Left lung (tissue), 10 donors: ENCODE results near the gene SLC22A5. TPM values are rescaled to one million over a fixed set of nuclear protein-coding genes. Genes with fewer than 3 reads are reported as not detected.

Experiments used
- ATAC-seq: fragments of 200-7000 bp; cut with Tn5 transposase; one replicate; pipeline ENCODE4 v1.9.1; 2020; ENCODE audit warnings: moderate library complexity
- DNase-seq, 4 donors: peaks; one replicate each; pipeline ENCODE4 v3.0.0-alpha.2; 2013 to 2020
- H3K27ac ChIP-seq, 2 donors: fragments of 200-600 bp; sonication (generic) in 1 of 2; one replicate each; pipeline versions ENCODE4 v1.5.0 to v1.8.0; 2020 to 2021
- H3K27me3 ChIP-seq, 2 donors: fragments of 200-600 bp; sonication (generic) in 1 of 2; one replicate each; pipeline versions ENCODE4 v1.5.0 to v1.8.0; 2020 to 2021
- H3K36me3 ChIP-seq, 2 donors: fragments of 200-600 bp; sonication (generic) in 1 of 2; one replicate each; pipeline versions ENCODE4 v1.5.0 to v1.8.0; 2020 to 2021
- H3K4me1 ChIP-seq, 2 donors: fragments of 200-600 bp; one replicate each; pipeline ENCODE4 v1.8.0; 2021
- H3K4me3 ChIP-seq, 2 donors: fragments of 200-600 bp; sonication (generic) in 1 of 2; one replicate each; pipeline versions ENCODE4 v1.5.0 to v1.8.0; 2020 to 2021; ENCODE audit warnings: mild to moderate bottlenecking in 1 of 2
- H3K9me3 ChIP-seq, 2 donors: fragments of 200-600 bp; sonication (generic) in 1 of 2; one replicate each; pipeline versions ENCODE4 v1.5.0 to v1.8.0; 2020 to 2021
- intact Hi-C, 2 donors: fragments of 100-400 bp; cut with DNase I; formaldehyde crosslinking; loops; one replicate each; pipeline versions ENCODE4 v1.11.2 to v1.14.2; 2022
- polyA plus RNA-seq, 6 donors: library from polyadenylated mRNA; unstranded; fragments of 120-200 nt; gene quantifications; one replicate each; pipeline ENCODE4 v1.2.1, GENCODE V29; 2013; ENCODE audit not compliant: insufficient read length in 6 of 6
- total RNA-seq, 2 donors: library from RNA; stranded (reverse); fragmentation: NEBNext Ultra II Directional; extraction: Animal tissue kit (Norgen Biotek cat#: 25700); gene quantifications; one replicate each; pipeline ENCODE4 v1.2.1, GENCODE V29; 2021
- TF ChIP-seq, protein P1 (sequence below), 2 donors: fragments of 200-600 bp; sonication (generic) in 1 of 2; IDR thresholded peaks; one replicate each; pipeline versions ENCODE4 v1.5.0 to v1.8.0; 2021; ENCODE audit warnings: antibody characterized with exemption in 2 of 2
- donor health status: DM: no; HTN: yes; CAD: no.
- donor health status: DM: no; HTN: no; CAD: no.

The SLC22A5 gene
- total and polyA plus RNA-seq, 8 donors, result 9.5 to 17.6 (median 14.2) TPM

DNA sequence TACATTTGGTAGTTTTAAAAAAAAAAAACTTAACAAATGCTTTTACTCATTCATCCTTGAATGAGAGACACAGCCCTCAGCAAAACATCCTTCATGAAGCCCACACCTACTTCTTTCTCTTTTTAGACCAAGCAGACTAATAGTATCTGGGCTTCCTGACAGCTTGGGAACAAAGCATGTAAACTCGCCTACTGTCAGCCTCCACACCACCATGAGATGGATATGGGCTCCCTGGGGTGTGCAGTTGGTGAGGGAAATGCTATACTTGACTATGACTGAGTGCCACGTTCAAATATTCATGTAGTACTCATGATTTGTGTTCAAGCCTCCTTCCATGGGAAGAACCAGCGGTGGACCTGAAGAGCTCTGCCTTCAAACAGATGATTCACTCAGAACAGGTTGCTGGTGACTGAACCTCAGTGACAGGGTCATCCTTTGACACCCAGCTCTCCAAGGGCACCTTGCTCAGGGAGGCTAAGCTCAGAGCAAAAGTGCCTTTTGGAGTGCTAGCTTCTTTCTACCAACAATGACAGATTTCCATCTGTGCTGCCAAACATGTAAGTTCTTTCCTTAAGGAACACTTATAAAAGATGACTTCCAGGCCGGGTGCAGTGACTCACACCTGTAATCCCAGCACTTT is 36.8 kb downstream of the SLC22A5 start:
- intact Hi-C loops, result no loop called here

DNA sequence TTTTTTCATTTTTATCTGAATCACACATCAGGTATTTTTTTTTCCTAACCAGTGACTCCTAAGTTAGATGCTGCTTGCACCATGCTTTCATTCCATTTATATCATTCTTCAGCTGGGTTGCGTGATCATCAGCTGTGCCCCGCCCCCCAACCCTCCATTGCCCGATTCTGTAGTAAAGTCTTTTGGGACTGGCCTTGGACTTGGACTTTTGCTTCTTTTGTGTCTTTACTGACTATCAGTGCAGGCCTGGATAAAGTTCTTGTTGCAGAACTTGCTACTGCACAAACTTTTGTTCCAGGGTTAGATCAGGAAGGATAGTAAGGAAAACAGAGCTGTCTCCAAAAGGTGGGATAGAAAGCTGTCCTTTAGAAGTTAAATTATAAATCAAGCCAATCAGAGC is 38.5 kb downstream of the SLC22A5 start:
- Histone ChIP-seq H3K9me3 (no peaks in the 10 kb centered on the region), H3K4me1 (peaks cover 18 to 31% of the 10 kb centered on the region in 2 donors), H3K27me3 (no peaks in the 10 kb centered on the region), H3K4me3 (no peak overlapping the region), H3K36me3 (no peaks in the 10 kb centered on the region), H3K27ac (no peak overlapping the region)
- DNase-seq (no peak), ATAC-seq (no peak)
- intact Hi-C loops, result no loop called here
- TF ChIP-seq, protein P1, sequence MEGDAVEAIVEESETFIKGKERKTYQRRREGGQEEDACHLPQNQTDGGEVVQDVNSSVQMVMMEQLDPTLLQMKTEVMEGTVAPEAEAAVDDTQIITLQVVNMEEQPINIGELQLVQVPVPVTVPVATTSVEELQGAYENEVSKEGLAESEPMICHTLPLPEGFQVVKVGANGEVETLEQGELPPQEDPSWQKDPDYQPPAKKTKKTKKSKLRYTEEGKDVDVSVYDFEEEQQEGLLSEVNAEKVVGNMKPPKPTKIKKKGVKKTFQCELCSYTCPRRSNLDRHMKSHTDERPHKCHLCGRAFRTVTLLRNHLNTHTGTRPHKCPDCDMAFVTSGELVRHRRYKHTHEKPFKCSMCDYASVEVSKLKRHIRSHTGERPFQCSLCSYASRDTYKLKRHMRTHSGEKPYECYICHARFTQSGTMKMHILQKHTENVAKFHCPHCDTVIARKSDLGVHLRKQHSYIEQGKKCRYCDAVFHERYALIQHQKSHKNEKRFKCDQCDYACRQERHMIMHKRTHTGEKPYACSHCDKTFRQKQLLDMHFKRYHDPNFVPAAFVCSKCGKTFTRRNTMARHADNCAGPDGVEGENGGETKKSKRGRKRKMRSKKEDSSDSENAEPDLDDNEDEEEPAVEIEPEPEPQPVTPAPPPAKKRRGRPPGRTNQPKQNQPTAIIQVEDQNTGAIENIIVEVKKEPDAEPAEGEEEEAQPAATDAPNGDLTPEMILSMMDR (IDR thresholded peaks at IDR 0.05), result no peak

More for the DNA sequence above, 36.8 kb downstream of the SLC22A5 start:
- ATAC-seq (no peak), DNase-seq (no peak)
- H3K27me3 ChIP-seq, result no peaks in the 10 kb centered on the region
- no peaks in the 10 kb centered on the region for H3K36me3 ChIP-seq
- H3K4me3 ChIP-seq, result no peak overlapping the region
- H3K4me1 ChIP-seq, result peaks cover 8 to 14% of the 10 kb centered on the region in 2 donors
- H3K9me3 ChIP-seq, result no peaks in the 10 kb centered on the region
- TF ChIP-seq, protein P1 (IDR thresholded peaks at IDR 0.05), result no peak
- H3K27ac ChIP-seq, result peak overlapping the region in 1 of 2 donors; percentile 28

DNA sequence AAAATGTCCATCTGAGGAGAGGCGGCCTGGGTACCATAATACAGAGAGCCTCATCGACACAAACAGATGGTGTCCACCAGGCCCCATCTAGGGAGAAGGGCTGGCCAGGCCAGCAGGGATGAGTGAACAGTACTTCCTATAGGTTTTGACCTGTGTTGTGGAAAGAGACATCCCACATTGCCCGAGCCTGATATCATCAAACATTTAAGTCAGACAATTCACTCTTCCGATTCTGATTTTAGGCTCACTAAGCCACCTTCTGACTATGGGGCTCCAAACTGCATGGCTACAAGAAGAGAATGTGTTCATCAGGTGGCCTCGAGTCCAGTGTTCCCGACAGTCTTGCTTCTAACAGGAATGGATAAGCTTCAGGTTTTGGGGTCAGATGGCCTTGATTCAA is 38.9 kb downstream of the SLC22A5 start:
- TF ChIP-seq, protein P1 (IDR thresholded peaks at IDR 0.05), result no peak
- Histone ChIP-seq H3K27ac (no peak overlapping the region), H3K9me3 (no peaks in the 10 kb centered on the region), H3K36me3 (no peaks in the 10 kb centered on the region), H3K27me3 (no peaks in the 10 kb centered on the region), H3K4me3 (no peak overlapping the region), H3K4me1 (peaks cover 22 to 36% of the 10 kb centered on the region in 2 donors)
- ATAC-seq, result no peak
- DNase-seq, result no peak
- intact Hi-C loops, result no loop called here

DNA sequence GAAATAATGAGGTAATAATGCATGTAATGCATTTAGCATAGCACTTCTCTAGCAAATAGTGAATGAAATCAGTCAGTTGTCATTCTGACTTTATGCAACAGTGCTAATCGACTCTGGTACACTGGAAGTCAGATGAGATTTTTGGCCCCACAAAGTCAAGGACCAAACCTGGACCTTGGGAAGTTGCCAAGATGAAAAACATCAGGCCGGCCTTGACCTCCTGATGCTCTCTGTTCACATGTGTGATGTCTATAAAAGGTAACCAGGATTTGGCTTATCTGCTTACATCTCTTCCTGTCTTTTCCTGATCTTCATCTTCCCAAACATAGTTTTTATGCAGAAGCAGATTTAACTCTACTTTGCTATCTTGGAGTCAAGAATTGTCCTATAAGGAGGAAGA is 39.5 kb downstream of the SLC22A5 start:
- intact Hi-C loops, result no loop called here
- Histone ChIP-seq H3K9me3 (no peaks in the 10 kb centered on the region), H3K4me3 (no peak overlapping the region), H3K4me1 (peaks cover 23 to 41% of the 10 kb centered on the region in 2 donors), H3K36me3 (no peaks in the 10 kb centered on the region), H3K27me3 (no peaks in the 10 kb centered on the region), H3K27ac (peak overlapping the region in 1 of 2 donors; percentile 99)
- DNase-seq, result no peak
- no peak for ATAC-seq
- TF ChIP-seq, protein P1 (IDR thresholded peaks at IDR 0.05), result no peak

DNA sequence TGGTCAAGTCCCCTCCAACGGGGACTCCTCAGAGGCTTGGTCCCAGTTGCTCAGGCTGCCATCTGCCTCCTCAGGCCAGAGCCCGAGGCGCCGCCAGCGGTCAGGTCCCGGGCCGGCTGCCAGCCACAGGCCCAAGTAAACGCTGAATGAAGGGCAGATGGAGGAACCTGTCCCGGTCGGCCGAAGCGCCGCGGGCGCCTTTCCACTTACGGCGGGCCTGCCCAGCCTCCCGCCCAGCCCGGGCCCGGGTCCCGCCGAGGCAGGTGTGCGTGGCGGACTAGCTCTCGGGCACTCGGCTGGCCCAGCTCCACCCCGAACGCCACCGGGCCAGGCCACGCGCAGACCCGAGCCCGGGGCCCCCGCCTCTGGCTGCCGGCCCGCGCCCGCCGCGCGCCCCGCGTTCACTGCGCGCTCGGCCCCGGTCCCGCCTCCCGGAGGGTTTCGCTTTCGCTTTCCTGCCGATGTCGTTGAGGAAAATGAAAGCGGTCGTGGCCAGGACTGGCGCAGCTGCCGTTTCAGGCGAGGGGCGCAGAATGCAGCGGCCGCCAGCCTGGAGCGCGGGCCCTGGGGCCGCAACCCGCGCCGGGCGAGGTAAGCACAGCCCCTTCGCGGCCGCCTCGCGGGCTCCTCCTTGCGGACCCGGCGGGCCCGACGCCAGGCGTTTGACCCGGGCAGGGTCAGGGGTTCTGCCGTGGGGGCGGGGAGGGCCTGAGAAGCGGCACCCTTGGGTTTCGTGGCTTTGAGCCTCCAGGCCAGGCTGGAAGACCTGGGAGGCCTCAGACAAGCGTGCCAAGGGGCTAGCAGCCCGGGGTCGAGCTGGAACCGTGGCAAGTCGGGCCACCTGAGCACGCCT is 41.2 kb downstream of the SLC22A5 start:
- TF ChIP-seq, protein P1 (IDR thresholded peaks at IDR 0.05), result peak; percentile 45 to 72
- Histone ChIP-seq H3K9me3 (no peaks in the 10 kb centered on the region), H3K27me3 (no peaks in the 10 kb centered on the region), H3K36me3 (no peaks in the 10 kb centered on the region), H3K4me1 (peaks cover 38 to 58% of the 10 kb centered on the region in 2 donors), H3K27ac (peak overlapping the region; percentile 99), H3K4me3 (peak overlapping the region; percentile 54 to 68)
- DNase-seq, result peak; percentile 80 to 96 (median 82)
- intact Hi-C loops, result no loop called here
- peak; percentile 80 for ATAC-seq
